Activated CD4-positive, alpha-beta memory T cell treated with anti-CD3 and anti-CD28 coated beads, Interleukin-2, amount 10 ng/mL, durations not matched to agents 7 days and 5 days (primary cell): ENCODE measurements around the gene VAMP5. TPM values are rescaled to one million over a fixed set of nuclear protein-coding genes. Genes with fewer than 3 reads are reported as not detected.
A peak's percentile ranks its signal among the peaks of the same experiment; 100 is the strongest.

Source experiments
- CTCF ChIA-PET: fragments of 350-600 bp; sonication (Branson Sonifier 250); formaldehyde crosslinking; loops from one replicate; lab custom pipeline; 2021; ENCODE audit warnings: antibody characterized with exemption, inconsistent platforms; lab: Charles Lee
- POLR2A ChIA-PET: fragments of 350-600 bp; sonication (Branson Sonifier 250); formaldehyde crosslinking; loops from one replicate; lab custom pipeline; 2021; ENCODE audit warnings: antibody characterized with exemption; lab: Charles Lee
- DNase-seq: peaks from one replicate; pipeline ENCODE4 v3.0.0-alpha.2; 2020
- H3K27ac Mint-ChIP-seq: one replicate; pipeline ENCODE4 v1.8.0; 2021; ENCODE audit warnings: mild to moderate bottlenecking, mixed read lengths
- H3K27me3 Mint-ChIP-seq: one replicate; pipeline ENCODE4 v1.8.0; 2021; ENCODE audit warnings: mixed read lengths
- H3K36me3 Mint-ChIP-seq: one replicate; pipeline ENCODE4 v1.8.0; 2021; ENCODE audit warnings: low read depth, mixed read lengths
- H3K4me1 Mint-ChIP-seq: one replicate; pipeline ENCODE4 v1.8.0; 2021; ENCODE audit warnings: mixed read lengths
- H3K4me3 Mint-ChIP-seq: one replicate; pipeline ENCODE4 v1.8.0; 2021; ENCODE audit warnings: mild to moderate bottlenecking, mixed read lengths
- H3K9me3 Mint-ChIP-seq: one replicate; pipeline ENCODE4 v1.8.0; 2021; ENCODE audit warnings: mixed read lengths
- total RNA-seq, 2 experiments: library from RNA; stranded (reverse); gene quantifications; one replicate each; pipeline ENCODE4 v1.2.3, GENCODE V29; 2021

Gene VAMP5
- total RNA-seq, 2 experiments from 2014 or later = 89.6 to 91.8 TPM

- Mint-ChIP-seq H3K36me3 (peaks cover 76% of the 10 kb centered on the region), H3K27ac (peak overlapping the region; percentile 59), H3K9me3 (no peaks in the 10 kb centered on the region), H3K4me3 (no peak overlapping the region), H3K4me1 (peaks cover 14% of the 10 kb centered on the region), H3K27me3 (no peaks in the 10 kb centered on the region)
- DNase-seq = no peak
- CTCF ChIA-PET = interaction anchor here (2.5 kb wide), 1 partner anchor 9 kb away, joined by 15 read pairs; no protein-coding TSS in a partner anchor
- POLR2A ChIA-PET = interaction anchor here (1.3 to 2.5 kb wide), 3 partner anchors 9 to 33 kb away, joined by 5 to 16 read pairs (median 7); partner anchors contain the start of genes RNF181 and USP39
These were observed 44.4 kb downstream of the VAMP5 start for GRCh38 chr2:85628658-85629057.

GRCh38 chr2:85631316-85631715 lies 47.1 kb downstream of the VAMP5 start:
- CTCF ChIA-PET = interaction anchor here (0.7 to 2.0 kb wide), 3 partner anchors 12 to 330 kb away, joined by 4 to 5 read pairs (median 4); no protein-coding TSS in a partner anchor
- peaks cover 18% of the 10 kb centered on the region for H3K4me1 Mint-ChIP-seq
- H3K27me3 Mint-ChIP-seq = no peaks in the 10 kb centered on the region
- POLR2A ChIA-PET = interaction anchor here (1.2 kb wide), 1 partner anchor 15 kb away, joined by 3 read pairs; the partner anchor contains the start of gene USP39
- peaks cover 70% of the 10 kb centered on the region for H3K36me3 Mint-ChIP-seq
- no peak overlapping the region for H3K27ac Mint-ChIP-seq
- H3K9me3 Mint-ChIP-seq = no peaks in the 10 kb centered on the region
- no peak for DNase-seq
- H3K4me3 Mint-ChIP-seq = no peak overlapping the region

- ChIA-PET CTCF (interaction anchor here (0.9 to 6.5 kb wide), 6 partner anchors 13 to 215 kb away, joined by 3 to 83 read pairs (median 40); partner anchors contain the start of gene SH2D6), POLR2A (interaction anchor here (1.8 kb wide), 1 partner anchor 23 kb away, joined by 4 read pairs; the partner anchor contains the start of gene C2orf68)
- H3K4me3 Mint-ChIP-seq = no peak overlapping the region
- peaks cover 12% of the 10 kb centered on the region for H3K4me1 Mint-ChIP-seq
- DNase-seq = no peak
- no peaks in the 10 kb centered on the region for H3K9me3 Mint-ChIP-seq
- peaks cover 77% of the 10 kb centered on the region for H3K36me3 Mint-ChIP-seq
- H3K27ac Mint-ChIP-seq = peak overlapping the region; percentile 50
- no peaks in the 10 kb centered on the region for H3K27me3 Mint-ChIP-seq
These were observed 50.8 kb downstream of the VAMP5 start for GRCh38 chr2:85635011-85635410.

GRCh38 chr2:85635636-85636035 lies 51.4 kb downstream of the VAMP5 start:
- ChIA-PET POLR2A (interaction anchor here (1.8 to 2.0 kb wide), 2 partner anchors 24 to 470 kb away, joined by 4 to 5 read pairs; partner anchors contain the start of genes C2orf68, POLR1A and PTCD3), CTCF (interaction anchor here (0.8 to 6.5 kb wide), 7 partner anchors 14 to 216 kb away, joined by 3 to 83 read pairs (median 36); partner anchors contain the start of gene SH2D6)
- Mint-ChIP-seq H3K27ac (peak overlapping the region; percentile 9), H3K27me3 (no peaks in the 10 kb centered on the region), H3K9me3 (no peaks in the 10 kb centered on the region), H3K36me3 (peaks cover 76% of the 10 kb centered on the region), H3K4me3 (no peak overlapping the region), H3K4me1 (peaks cover 10% of the 10 kb centered on the region)
- no peak for DNase-seq

- POLR2A ChIA-PET = no interaction called here
- Mint-ChIP-seq H3K4me1 (peaks cover 28% of the 10 kb centered on the region), H3K27me3 (no peaks in the 10 kb centered on the region), H3K36me3 (peaks cover 72% of the 10 kb centered on the region), H3K27ac (peak overlapping the region; percentile 88), H3K4me3 (no peak overlapping the region), H3K9me3 (no peaks in the 10 kb centered on the region)
- CTCF ChIA-PET = interaction anchor here (0.9 to 1.3 kb wide), 3 partner anchors 38 to 437 kb away, joined by 3 to 4 read pairs (median 3); no protein-coding TSS in a partner anchor
- DNase-seq = peak; percentile 41
These were observed 58.5 kb downstream of the VAMP5 start for GRCh38 chr2:85642725-85643124.

Other genes starting within 250 kb of the VAMP5 start
- gene RETSAT, start 229.9 kb upstream of the VAMP5 start, total RNA-seq = 10 to 100 TPM; 30.1 to 31.1 TPM
- gene ELMOD3, start 229.7 kb upstream of the VAMP5 start, total RNA-seq = 10 to 100 TPM; 19.2 to 19.4 TPM
- 100 to 1,000 TPM; 167 to 177 TPM for gene CAPG, start 174.1 kb upstream of the VAMP5 start, total RNA-seq
- gene SH2D6, start 165.7 kb upstream of the VAMP5 start, total RNA-seq = 1 to 10 TPM in 1 of 2 experiments, under 1 TPM in 1; 0.43 to 1.5 TPM
- gene MAT2A, start 45.3 kb upstream of the VAMP5 start, total RNA-seq = 100 to 1,000 TPM; 196 to 199 TPM
- 10 to 100 TPM; 22.5 to 22.8 TPM for gene GGCX, start 22.9 kb upstream of the VAMP5 start, total RNA-seq
- gene VAMP8, start 6.8 kb upstream of the VAMP5 start, total RNA-seq = 100 to 1,000 TPM; 132 to 133 TPM
- 100 to 1,000 TPM; 117 to 121 TPM for gene RNF181, start 11.3 kb downstream of the VAMP5 start, total RNA-seq
- gene TMEM150A, start 18.3 kb downstream of the VAMP5 start, total RNA-seq = 1 to 10 TPM; 1.3 to 2.0 TPM
- 10 to 100 TPM; 48.8 to 50.9 TPM for gene C2orf68, start 27.6 kb downstream of the VAMP5 start, total RNA-seq
- gene USP39, start 31.8 kb downstream of the VAMP5 start, total RNA-seq = 10 to 100 TPM; 69.1 to 71.2 TPM
- not detected for gene SFTPB, start 83.8 kb downstream of the VAMP5 start, total RNA-seq
- 100 to 1,000 TPM; 569 to 599 TPM for gene GNLY, start 109.9 kb downstream of the VAMP5 start, total RNA-seq
- under 1 TPM; 0.55 to 0.78 TPM for gene ATOH8, start 169.6 kb downstream of the VAMP5 start, total RNA-seq